ENCODE data around the gene PLEK. TPM values are rescaled to one million over a fixed set of nuclear protein-coding genes. Genes with fewer than 3 reads are reported as not detected.

PLEK gene
- polyA plus RNA-seq, 1 of the 3 experiments (the other 2 are of a cell fraction): 0.02 TPM

DNA sequence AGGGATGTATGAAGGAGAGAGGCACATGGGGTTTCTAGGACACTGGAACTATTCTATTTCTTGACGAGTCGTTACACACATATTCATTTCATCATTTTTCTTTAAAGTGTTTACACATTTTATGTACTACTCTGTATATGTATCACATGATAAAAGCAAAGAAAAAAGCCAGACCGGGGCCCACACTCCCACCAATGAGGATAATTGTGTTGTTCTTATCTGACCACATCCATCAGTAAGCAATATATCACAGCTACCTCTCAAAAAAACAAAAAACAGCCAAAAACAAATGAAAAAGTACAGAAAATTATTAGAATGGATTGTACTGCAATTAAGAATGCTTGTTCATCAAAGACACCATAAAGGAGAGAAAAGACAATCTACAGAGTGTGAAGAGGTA, 31.2 kb upstream of the PLEK start:
- Histone ChIP-seq H3F3A (replicated peaks; ENCODE audit: insufficient read depth) (no peaks in the 10 kb centered on the region), H3K9ac (no peak overlapping the region), H3K9me3 (no peaks in the 10 kb centered on the region; the same call in 1 of the 2 replicates), H3K27me3 (ENCODE audit: insufficient read depth) (no peaks in the 10 kb centered on the region), H4K20me1 (ENCODE audit: insufficient read depth) (no peaks in the 10 kb centered on the region), H3K4me2 (no peak overlapping the region), H3K9me2 (no peaks in the 10 kb centered on the region), H3K79me2 (ENCODE audit: insufficient read depth) (no peaks in the 10 kb centered on the region), H2AFZ (ENCODE audit: low read depth) (no peak overlapping the region), H3K4me1 (ENCODE audit: control insufficient read depth in 1 of 2, insufficient read depth in 2 of 2, low read depth in 1 of 2, low read length in 1 of 2) (no peaks in the 10 kb centered on the region), H3K4me3 (ENCODE audit: low read depth in 2 of 2, low read length in 1 of 2) (no peak overlapping the region), H3K27ac (ENCODE audit: low read depth in 2 of 2, low read length in 1 of 2) (no peak overlapping the region), H3K36me3 (replicated peaks in 1 of 2; ENCODE audit: control insufficient read depth in 1 of 2, insufficient read depth in 2 of 2, low read length in 1 of 2) (no peaks in the 10 kb centered on the region)
- TF ChIP-seq CHD2 (IDR thresholded peaks at IDR 0.05; ENCODE audit: low read length, partially characterized antibody) (no peak), NRF1 (IDR thresholded peaks at IDR 0.05; ENCODE audit: low read depth, low read length) (no peak), ELF1 (IDR thresholded peaks at IDR 0.05) (no peak), EP300 (IDR thresholded peaks at IDR 0.05; ENCODE audit: borderline replicate concordance in 1 of 2, low read depth in 1 of 2, low read length in 1 of 2) (no peak), FOXJ3 (CRISPR knock-in tag; IDR thresholded peaks at IDR 0.05) (no peak), SIN3A (IDR thresholded peaks at IDR 0.05; ENCODE audit: borderline replicate concordance, low read depth, low read length) (no peak)
- TF ChIP-seq, protein P1, sequence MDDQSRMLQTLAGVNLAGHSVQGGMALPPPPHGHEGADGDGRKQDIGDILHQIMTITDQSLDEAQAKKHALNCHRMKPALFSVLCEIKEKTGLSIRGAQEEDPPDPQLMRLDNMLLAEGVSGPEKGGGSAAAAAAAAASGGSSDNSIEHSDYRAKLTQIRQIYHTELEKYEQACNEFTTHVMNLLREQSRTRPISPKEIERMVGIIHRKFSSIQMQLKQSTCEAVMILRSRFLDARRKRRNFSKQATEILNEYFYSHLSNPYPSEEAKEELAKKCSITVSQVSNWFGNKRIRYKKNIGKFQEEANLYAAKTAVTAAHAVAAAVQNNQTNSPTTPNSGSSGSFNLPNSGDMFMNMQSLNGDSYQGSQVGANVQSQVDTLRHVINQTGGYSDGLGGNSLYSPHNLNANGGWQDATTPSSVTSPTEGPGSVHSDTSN (IDR thresholded peaks at IDR 0.05): no peak
- TF ChIP-seq, protein P2, sequence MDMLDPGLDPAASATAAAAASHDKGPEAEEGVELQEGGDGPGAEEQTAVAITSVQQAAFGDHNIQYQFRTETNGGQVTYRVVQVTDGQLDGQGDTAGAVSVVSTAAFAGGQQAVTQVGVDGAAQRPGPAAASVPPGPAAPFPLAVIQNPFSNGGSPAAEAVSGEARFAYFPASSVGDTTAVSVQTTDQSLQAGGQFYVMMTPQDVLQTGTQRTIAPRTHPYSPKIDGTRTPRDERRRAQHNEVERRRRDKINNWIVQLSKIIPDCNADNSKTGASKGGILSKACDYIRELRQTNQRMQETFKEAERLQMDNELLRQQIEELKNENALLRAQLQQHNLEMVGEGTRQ (IDR thresholded peaks at IDR 0.05; ENCODE audit: borderline replicate concordance, low read depth, low read length): no peak
- TF ChIP-seq, protein P3, sequence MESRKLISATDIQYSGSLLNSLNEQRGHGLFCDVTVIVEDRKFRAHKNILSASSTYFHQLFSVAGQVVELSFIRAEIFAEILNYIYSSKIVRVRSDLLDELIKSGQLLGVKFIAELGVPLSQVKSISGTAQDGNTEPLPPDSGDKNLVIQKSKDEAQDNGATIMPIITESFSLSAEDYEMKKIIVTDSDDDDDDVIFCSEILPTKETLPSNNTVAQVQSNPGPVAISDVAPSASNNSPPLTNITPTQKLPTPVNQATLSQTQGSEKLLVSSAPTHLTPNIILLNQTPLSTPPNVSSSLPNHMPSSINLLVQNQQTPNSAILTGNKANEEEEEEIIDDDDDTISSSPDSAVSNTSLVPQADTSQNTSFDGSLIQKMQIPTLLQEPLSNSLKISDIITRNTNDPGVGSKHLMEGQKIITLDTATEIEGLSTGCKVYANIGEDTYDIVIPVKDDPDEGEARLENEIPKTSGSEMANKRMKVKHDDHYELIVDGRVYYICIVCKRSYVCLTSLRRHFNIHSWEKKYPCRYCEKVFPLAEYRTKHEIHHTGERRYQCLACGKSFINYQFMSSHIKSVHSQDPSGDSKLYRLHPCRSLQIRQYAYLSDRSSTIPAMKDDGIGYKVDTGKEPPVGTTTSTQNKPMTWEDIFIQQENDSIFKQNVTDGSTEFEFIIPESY (IDR thresholded peaks at IDR 0.05; ENCODE audit: borderline replicate concordance, low read depth): no peak
- TF ChIP-seq, protein P4, sequence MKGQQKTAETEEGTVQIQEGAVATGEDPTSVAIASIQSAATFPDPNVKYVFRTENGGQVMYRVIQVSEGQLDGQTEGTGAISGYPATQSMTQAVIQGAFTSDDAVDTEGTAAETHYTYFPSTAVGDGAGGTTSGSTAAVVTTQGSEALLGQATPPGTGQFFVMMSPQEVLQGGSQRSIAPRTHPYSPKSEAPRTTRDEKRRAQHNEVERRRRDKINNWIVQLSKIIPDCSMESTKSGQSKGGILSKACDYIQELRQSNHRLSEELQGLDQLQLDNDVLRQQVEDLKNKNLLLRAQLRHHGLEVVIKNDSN (IDR thresholded peaks at IDR 0.05; ENCODE audit: borderline replicate concordance, low read depth): no peak
- TF ChIP-seq, protein P5, sequence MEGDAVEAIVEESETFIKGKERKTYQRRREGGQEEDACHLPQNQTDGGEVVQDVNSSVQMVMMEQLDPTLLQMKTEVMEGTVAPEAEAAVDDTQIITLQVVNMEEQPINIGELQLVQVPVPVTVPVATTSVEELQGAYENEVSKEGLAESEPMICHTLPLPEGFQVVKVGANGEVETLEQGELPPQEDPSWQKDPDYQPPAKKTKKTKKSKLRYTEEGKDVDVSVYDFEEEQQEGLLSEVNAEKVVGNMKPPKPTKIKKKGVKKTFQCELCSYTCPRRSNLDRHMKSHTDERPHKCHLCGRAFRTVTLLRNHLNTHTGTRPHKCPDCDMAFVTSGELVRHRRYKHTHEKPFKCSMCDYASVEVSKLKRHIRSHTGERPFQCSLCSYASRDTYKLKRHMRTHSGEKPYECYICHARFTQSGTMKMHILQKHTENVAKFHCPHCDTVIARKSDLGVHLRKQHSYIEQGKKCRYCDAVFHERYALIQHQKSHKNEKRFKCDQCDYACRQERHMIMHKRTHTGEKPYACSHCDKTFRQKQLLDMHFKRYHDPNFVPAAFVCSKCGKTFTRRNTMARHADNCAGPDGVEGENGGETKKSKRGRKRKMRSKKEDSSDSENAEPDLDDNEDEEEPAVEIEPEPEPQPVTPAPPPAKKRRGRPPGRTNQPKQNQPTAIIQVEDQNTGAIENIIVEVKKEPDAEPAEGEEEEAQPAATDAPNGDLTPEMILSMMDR (IDR thresholded peaks at IDR 0.05): no peak
- TF ChIP-seq, protein P6, sequence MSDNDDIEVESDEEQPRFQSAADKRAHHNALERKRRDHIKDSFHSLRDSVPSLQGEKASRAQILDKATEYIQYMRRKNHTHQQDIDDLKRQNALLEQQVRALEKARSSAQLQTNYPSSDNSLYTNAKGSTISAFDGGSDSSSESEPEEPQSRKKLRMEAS (IDR thresholded peaks at IDR 0.05; ENCODE audit: low read depth): no peak
- 51% methylated on average over 3 of the region's 3 CpGs for WGBS (ENCODE audit: low lambda C conversion rate)
- ChIA-PET CTCF (interaction anchor here (1.6 kb wide), 1 partner anchor 108 kb away, joined by 5 read pairs; no protein-coding TSS in a partner anchor), POLR2A (no interaction called here)
- no peak for DNase-seq

Measured in SK-N-SH (cell line).